Ovary (tissue), 9 donors: ENCODE data around the gene MGAT5. TPM values are rescaled to one million over a fixed set of nuclear protein-coding genes. Genes with fewer than 3 reads are reported as not detected.

Source experiments
- DNase-seq, 5 donors: peaks; one replicate each; pipeline ENCODE4 v3.0.0-alpha.2; 2019 to 2020
- H3K27ac ChIP-seq, 2 donors: fragments of 200-600 bp; one replicate each; pipeline versions ENCODE4 v1.5.1 to v1.8.0; 2019 to 2022
- H3K27me3 ChIP-seq: fragments of 200-600 bp; one replicate; pipeline ENCODE4 v1.8.0; 2022
- H3K36me3 ChIP-seq: fragments of 200-600 bp; sonication (generic); one replicate; pipeline ENCODE4 v1.5.1; 2019
- H3K4me1 ChIP-seq: one replicate; pipeline ENCODE4 v1.8.1; 2013; ENCODE audit warnings: mild to moderate bottlenecking, moderate library complexity; ENCODE audit not compliant: insufficient read depth
- H3K4me3 ChIP-seq: fragments of 200-600 bp; sonication (generic); one replicate; pipeline ENCODE4 v1.5.1; 2017
- H3K9me3 ChIP-seq, 2 donors: fragments of 200-600 bp in 1 of 2; sonication (generic) in 1 of 2; one replicate each; pipeline versions ENCODE4 v1.5.1 to v1.8.1; 2013 to 2019; ENCODE audit warnings: mild to moderate bottlenecking in 1 of 2, moderate library complexity in 1 of 2
- CTCF ChIP-seq, 3 donors: fragments of 450-650 bp in 2 of 3; fragments of 200-600 bp in 1 of 3; IDR thresholded peaks; one replicate each; pipeline versions ENCODE4 v1.5.1 to v1.8.0; 2016 to 2022; ENCODE audit warnings: antibody characterized with exemption in 3 of 3, mild to moderate bottlenecking in 1 of 3
- EP300 ChIP-seq: sonication (generic); formaldehyde crosslinking; IDR thresholded peaks from one replicate; pipeline ENCODE4 v1.6.1; 2017; ENCODE audit warnings: antibody characterized with exemption
- POLR2A ChIP-seq: fragments of 450-650 bp; IDR thresholded peaks from one replicate; pipeline ENCODE4 v1.6.1; 2017; ENCODE audit warnings: antibody characterized with exemption, mild to moderate bottlenecking, moderate library complexity
- WGBS, 3 donors: extraction: QIAGEN DNeasy Blood & Tissue Kit in 1 of 3; methylation state at CpG; one replicate each; pipeline versions ENCODE4 v1.1.5 to v1.1.7; 2013 to 2017; 5-methylcytosine and 5-hydroxymethylcytosine counted together
- intact Hi-C, 4 donors: fragments of 100-400 bp; cut with DNase I; formaldehyde crosslinking; loops; one replicate each; pipeline versions ENCODE4 v1.11.0 to v1.15.1; 2022 to 2023
- polyA plus RNA-seq, 2 donors: library from polyadenylated mRNA; stranded (reverse); fragments of 200-250 nt in 1 of 2; fragments of 350-450 nt in 1 of 2; fragmentation: Illumina TruSeq in 1 of 2; extraction: RNeasy Lipid Tissue Mini Kit (QIAGEN cat#74804) in 1 of 2; gene quantifications; one replicate each; pipeline ENCODE4 v1.2.3, GENCODE V29; 2013 to 2014
- total RNA-seq, 7 donors: library from RNA; depleted of rRNA in 2 of 7; stranded (reverse); fragments of >200 nt in 2 of 7; fragmentation: NEBNext Ultra II Directional in 3 of 7; extraction: Animal tissue kit (Norgen Biotek cat#: 25700) in 3 of 7; gene quantifications; one replicate each; pipeline versions ENCODE4 v1.1.0 to v1.2.4, GENCODE V29; 2016 to 2023
- donor health status: DM: no; HTN: no; CAD: no; lungs with moderate emphysema.
- donor health status: DM: no; HTN: no; CAD: no.
- donor health status: Bipolar disorder and iron deficiency.
- donor health status: DM: yes; HTN: yes; CAD: no.
- donor health status: DM: no; HTN: no; CAD: no.
- donor health status: DM: yes; HTN: yes; CAD: no.

The MGAT5 gene
- total and polyA plus RNA-seq, 9 donors = 11.3 to 61.2 (median 32.4) TPM

- WGBS, 3 donors = 90 to 91% (median 90%) methylated on average over 7 of the region's 7 CpGs
- H3K4me1 ChIP-seq = no peaks in the 10 kb centered on the region
- H3K27me3 ChIP-seq = no peaks in the 10 kb centered on the region
- DNase-seq = no peak
- intact Hi-C loops = no loop called here
- H3K4me3 ChIP-seq = no peak overlapping the region
- no peaks in the 10 kb centered on the region for H3K9me3 ChIP-seq
- TF ChIP-seq EP300 = no peak
- TF ChIP-seq CTCF (IDR thresholded peaks at IDR 0.05) = no peak
- TF ChIP-seq POLR2A = no peak
- no peak overlapping the region for H3K27ac ChIP-seq
- H3K36me3 ChIP-seq = no peaks in the 10 kb centered on the region
Observed at GRCh38 chr2:134420259-134420658, 166.4 kb downstream of the MGAT5 start.

GRCh38 chr2:134420920-134421319, 167.0 kb downstream of the MGAT5 start:
- Histone ChIP-seq H3K27ac (no peak overlapping the region), H3K9me3 (no peaks in the 10 kb centered on the region), H3K27me3 (no peaks in the 10 kb centered on the region), H3K4me3 (no peak overlapping the region), H3K4me1 (no peaks in the 10 kb centered on the region), H3K36me3 (no peaks in the 10 kb centered on the region)
- 85 to 90% (median 89%) methylated on average over 3 of the region's 3 CpGs for WGBS, 3 donors
- intact Hi-C loops = no loop called here
- no peak for DNase-seq
- TF ChIP-seq EP300 (no peak), POLR2A (no peak), CTCF (IDR thresholded peaks at IDR 0.05) (no peak)

DNA sequence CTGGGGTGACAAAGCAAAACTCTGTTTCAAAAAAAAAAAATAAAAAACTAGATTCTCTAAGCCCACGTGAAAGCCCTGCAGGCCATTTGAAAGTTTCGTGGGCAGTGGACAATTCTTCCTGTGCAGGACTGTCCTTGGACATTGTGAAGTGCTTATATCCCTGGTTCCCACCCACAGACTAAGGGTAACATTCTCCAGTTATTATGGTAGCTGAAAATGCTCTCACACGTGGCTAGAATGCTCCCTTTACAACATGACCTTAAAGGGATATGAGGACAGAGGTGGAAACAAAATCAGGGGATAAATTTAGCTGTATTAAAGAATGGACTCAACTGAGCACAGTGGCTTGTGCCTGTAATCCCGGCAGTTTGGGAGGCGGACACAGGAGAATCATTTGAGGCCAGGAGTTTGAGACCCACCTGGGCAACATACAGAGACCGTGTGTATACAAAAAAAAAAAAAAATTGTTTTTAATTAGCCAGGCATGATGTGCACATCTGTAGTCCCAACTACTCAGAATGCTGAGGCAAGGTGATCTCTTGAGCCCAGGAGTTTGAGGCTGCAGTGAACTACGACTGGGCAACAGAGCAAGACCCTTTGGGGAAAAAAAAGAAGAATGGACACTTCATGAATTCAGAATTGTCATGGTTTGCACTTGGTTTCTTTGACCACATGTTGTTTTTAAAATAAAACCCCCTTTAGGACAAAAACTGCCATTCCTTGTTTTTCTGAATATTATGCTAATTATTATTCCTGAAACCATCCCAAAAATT, 167.9 kb downstream of the MGAT5 start:
- Histone ChIP-seq H3K4me3 (no peak overlapping the region), H3K9me3 (no peaks in the 10 kb centered on the region), H3K4me1 (no peaks in the 10 kb centered on the region), H3K27ac (no peak overlapping the region), H3K36me3 (no peaks in the 10 kb centered on the region), H3K27me3 (no peaks in the 10 kb centered on the region)
- DNase-seq = no peak
- WGBS, 3 donors = 70 to 77% (median 72%) methylated on average over 7 of the region's 7 CpGs
- no peak for TF ChIP-seq EP300
- no peak for TF ChIP-seq CTCF (IDR thresholded peaks at IDR 0.05)
- TF ChIP-seq POLR2A = no peak
- intact Hi-C loops = no loop called here

GRCh38 chr2:134425724-134426496, 172.0 kb downstream of the MGAT5 start:
- intact Hi-C loops = no loop called here
- H3K4me3 ChIP-seq = no peak overlapping the region
- no peaks in the 10 kb centered on the region for H3K36me3 ChIP-seq
- DNase-seq = no peak
- no peaks in the 10 kb centered on the region for H3K27me3 ChIP-seq
- 89 to 97% (median 93%) methylated on average over 6 of the region's 6 CpGs for WGBS, 3 donors
- H3K9me3 ChIP-seq = no peaks in the 10 kb centered on the region
- H3K27ac ChIP-seq = no peak overlapping the region
- TF ChIP-seq POLR2A = no peak
- no peak for TF ChIP-seq EP300
- no peak for TF ChIP-seq CTCF (IDR thresholded peaks at IDR 0.05)
- H3K4me1 ChIP-seq = no peaks in the 10 kb centered on the region
